ENCODE results near the gene MAP3K9.

The MAP3K9 gene

DNA sequence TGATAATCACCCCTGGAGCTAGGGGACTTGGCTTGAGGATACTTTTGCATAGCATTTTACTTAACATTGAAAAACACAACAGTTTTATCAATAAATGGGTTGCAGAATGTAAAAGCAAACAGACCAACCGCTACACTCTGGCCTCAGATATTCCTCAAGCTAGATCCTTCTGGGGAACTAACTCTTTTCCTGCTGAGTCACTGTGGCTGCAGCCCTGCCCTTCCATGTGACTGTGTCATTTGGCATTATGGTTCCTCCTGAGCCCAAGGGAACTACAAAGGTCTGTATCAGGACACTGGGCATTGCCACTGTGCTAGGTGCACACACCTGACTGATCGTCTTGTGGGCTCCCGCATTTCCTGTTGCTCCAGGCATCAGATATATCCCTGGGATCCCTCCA, 111.0 kb downstream of the MAP3K9 start:
- DNase-seq (ENCODE audit: low spot score) = no peak

DNA sequence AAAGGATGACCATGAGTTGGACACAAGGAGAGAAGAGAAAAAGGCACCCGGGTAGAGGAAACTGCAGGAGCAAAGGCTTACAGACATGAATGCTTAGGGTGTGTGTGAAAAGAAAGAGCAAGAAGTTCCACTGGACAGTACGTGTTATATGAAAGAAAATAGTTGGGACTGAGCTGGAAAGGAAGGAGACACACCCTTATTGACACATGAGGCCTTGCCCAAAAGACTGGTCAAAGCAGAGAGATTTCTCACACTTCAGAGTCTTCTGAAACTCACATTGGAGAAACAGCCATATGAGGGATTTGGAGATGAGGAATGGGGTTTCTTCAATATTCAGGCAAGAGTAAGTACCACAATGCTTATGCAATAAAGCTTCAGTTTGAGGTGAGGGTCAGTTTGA, 111.6 kb downstream of the MAP3K9 start:
- DNase-seq (ENCODE audit: low spot score) = no peak

DNA sequence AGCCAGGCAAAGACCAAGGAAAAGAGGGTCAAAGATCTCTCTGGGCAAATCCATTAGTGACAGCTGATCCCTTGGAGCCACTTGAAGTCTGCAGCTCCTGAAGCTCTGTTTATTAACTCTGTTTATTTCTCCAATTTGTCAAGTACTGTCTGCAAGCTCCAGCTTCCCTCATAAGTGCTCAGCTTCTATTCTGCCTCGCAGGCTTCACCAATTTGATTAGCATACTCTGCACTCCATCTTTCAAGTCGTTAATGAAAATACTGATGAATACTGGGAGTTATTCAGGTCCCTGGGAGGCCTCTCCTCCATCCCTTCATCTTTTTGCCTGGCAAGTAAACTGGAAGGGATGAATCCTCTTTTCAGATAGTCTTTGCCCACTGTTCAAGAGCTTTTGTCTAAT, 113.3 kb downstream of the MAP3K9 start:
- DNase-seq (ENCODE audit: low spot score) = no peak

DNA sequence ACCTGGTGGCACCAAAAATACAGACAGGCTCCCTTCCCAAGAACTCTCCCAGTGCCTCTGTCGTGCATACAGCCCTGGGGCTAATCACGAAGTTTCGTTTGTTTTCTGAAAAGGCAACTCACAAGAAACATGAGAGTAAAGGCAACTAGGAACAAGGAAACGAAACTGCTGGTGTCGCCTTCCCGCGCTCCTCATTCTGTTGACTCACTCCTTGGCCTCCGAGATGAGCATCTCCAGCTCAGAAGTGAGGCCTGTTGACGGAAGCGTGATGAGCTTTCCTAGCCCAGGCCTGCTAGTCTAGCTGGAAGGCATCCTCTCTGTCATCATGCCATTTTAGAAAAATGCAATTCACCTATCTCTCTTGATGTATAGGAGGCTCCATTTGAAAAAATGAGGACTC, 117.1 kb downstream of the MAP3K9 start:
- DNase-seq (ENCODE audit: low spot score) = no peak

DNA sequence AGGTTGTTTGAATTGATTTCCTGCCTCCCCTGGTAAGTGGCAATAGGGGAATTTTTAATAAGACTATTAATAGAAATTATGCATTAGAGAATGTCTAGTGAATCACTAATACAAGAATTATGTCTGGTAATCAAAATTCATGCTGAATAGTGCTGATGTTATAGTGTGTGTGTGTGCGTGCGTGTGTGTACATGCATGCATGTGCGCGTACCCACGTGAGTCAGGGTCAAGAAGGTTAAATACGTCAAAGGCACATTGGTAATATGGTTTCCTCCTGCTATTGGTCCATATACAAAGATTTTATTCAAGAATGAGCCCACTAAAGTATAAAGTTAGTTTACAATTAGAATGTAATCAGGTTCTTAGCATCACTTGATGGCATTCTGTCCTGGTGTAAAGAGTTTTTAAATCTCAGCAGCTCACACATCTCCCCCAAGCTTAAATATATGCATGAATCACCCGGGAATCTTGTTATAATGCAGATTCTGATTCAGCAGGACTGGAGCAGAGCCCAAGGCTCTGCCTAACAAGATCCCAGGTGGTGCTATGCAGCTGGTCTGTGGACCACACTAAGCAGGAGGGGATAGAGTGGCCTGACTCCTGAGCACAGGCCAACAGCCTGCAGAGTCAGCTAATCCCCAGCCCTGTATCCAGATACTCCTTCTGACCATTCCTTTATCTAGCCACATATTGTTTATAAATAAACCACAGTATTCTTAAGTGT, 123.7 kb downstream of the MAP3K9 start:
- DNase-seq (ENCODE audit: low spot score) = no peak

DNA sequence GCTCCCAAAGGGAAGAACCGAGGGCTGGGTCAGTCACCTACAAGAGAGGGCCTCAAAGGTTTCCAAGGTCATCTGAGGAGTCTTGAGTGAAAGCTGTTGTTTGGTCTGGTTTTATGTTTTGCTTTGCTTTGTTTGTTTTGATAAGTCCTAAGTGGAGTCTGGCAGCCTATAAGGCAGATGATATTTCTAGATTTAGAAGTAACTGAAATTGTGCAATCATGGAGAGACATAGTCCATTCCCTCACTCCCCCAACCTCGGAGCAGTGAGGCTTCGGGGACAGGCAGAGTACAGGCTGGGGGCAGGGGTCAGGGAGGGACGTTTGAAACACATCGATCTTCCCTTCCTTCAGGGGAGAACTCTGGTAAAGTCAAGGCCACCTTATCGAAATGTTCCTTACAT, 125.3 kb downstream of the MAP3K9 start:
- DNase-seq (ENCODE audit: low spot score) = no peak

DNA sequence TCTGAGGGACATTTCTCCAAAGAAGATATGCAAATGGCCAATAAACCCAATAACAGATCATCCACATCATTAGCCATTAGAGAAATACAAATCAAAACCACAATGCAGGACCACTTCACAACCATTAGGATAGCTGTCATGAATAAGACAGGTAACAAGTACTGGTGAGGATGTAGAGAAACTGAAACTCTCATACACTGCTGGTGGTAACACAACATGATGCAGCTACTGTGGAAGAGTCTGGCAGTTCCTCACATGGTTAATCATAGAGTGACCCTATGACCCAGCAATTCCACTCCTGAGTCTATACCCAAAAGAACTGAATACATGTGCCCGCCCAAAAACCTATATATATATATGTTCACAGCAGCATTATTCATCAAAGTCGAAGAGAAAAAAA, 128.6 kb downstream of the MAP3K9 start:
- DNase-seq (ENCODE audit: low spot score) = no peak

DNA sequence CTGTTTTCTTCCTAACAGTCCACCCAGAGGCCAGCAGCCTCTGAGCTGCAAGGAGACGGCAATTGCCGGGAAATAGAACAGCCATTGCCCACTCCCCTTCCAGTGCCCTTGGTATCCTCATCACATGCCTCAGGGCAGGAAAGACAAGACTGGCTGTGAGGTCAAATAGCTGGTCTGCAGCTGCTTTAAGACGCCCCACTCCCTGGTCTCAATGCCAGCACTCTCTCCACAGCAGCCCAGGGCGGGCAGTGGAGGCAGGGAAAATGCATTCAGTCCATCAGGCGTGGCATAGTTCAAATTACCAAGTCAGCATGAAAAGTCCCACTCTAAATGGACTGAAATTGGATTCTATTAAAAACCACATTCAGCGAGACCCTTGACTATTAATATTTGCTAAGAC, 132.0 kb downstream of the MAP3K9 start:
- DNase-seq (ENCODE audit: low spot score) = no peak
